Spleen (tissue), 11 donors: ENCODE results near the gene PSPN. TPM values are rescaled to one million over a fixed set of nuclear protein-coding genes. Genes with fewer than 3 reads are reported as not detected.

Experiments
- DNase-seq: peaks from one replicate; pipeline ENCODE4 v3.0.0-alpha.2; 2020
- H3K27ac ChIP-seq, 8 donors: fragments of 200-600 bp; sonication (generic) in 7 of 8; 1 replicate in 4 of 8; 2 replicates in 4 of 8; pipeline versions ENCODE4 v1.5.0 to v1.8.0; 2016 to 2021; ENCODE audit warnings: inconsistent platforms in 4 of 8, mild to moderate bottlenecking in 4 of 8, moderate library complexity in 1 of 8
- H3K27me3 ChIP-seq, 7 donors: fragments of 200-600 bp; sonication (generic) in 6 of 7; replicated peaks in 1 of 7; 1 replicate in 4 of 7; 2 replicates in 3 of 7; pipeline versions ENCODE4 v1.5.0 to v1.8.0; 2016 to 2021; ENCODE audit warnings: inconsistent platforms in 3 of 7, mild to moderate bottlenecking in 1 of 7
- H3K36me3 ChIP-seq, 6 donors: fragments of 200-600 bp; sonication (generic) in 5 of 6; 1 replicate in 4 of 6; 2 replicates in 2 of 6; pipeline versions ENCODE4 v1.5.0 to v1.8.0; 2016 to 2021; ENCODE audit warnings: inconsistent platforms in 2 of 6
- H3K4me1 ChIP-seq, 6 donors: fragments of 200-600 bp; sonication (generic) in 5 of 6; 1 replicate in 3 of 6; 2 replicates in 3 of 6; pipeline versions ENCODE4 v1.5.0 to v1.8.0; 2016 to 2021; ENCODE audit warnings: inconsistent platforms in 3 of 6
- H3K4me3 ChIP-seq, 8 donors: fragments of 200-600 bp; sonication (generic) in 7 of 8; 1 replicate in 4 of 8; 2 replicates in 4 of 8; pipeline versions ENCODE4 v1.5.0 to v1.8.0; 2016 to 2021; ENCODE audit warnings: inconsistent platforms in 4 of 8, mild to moderate bottlenecking in 4 of 8, moderate library complexity in 2 of 8
- H3K9me3 ChIP-seq, 8 donors: fragments of 200-600 bp; sonication (generic) in 7 of 8; 1 replicate in 4 of 8; 2 replicates in 4 of 8; pipeline versions ENCODE4 v1.5.0 to v1.8.0; 2016 to 2021; ENCODE audit warnings: inconsistent platforms in 4 of 8
- POLR2A ChIP-seq, 3 donors: fragments of 450-650 bp; IDR thresholded peaks; one replicate each; pipeline ENCODE4 v1.5.1; 2017; ENCODE audit warnings: antibody characterized with exemption in 3 of 3, mild to moderate bottlenecking in 1 of 3
- POLR2AphosphoS5 ChIP-seq, 3 donors: sonication (generic); formaldehyde crosslinking; IDR thresholded peaks; one replicate each; pipeline ENCODE4 v1.5.1; 2017; ENCODE audit warnings: antibody characterized with exemption in 3 of 3
- WGBS, 5 donors: extraction: QIAGEN DNeasy Blood & Tissue Kit in 3 of 5; methylation state at CpG; one replicate each; pipeline versions ENCODE4 v1.1.5 to v1.1.7; 2013 to 2018; 5-methylcytosine and 5-hydroxymethylcytosine counted together
- intact Hi-C: fragments of 100-400 bp; cut with DNase I; formaldehyde crosslinking; loops from one replicate; pipeline ENCODE4 v1.15.0; 2023; ENCODE audit warnings: low total_unique reads
- polyA plus RNA-seq, 3 donors: library from polyadenylated mRNA; stranded (reverse); fragments of 200-250 nt; gene quantifications; one replicate each; pipeline ENCODE4 v1.2.1, GENCODE V29; 2013
- total RNA-seq, 7 donors: library from RNA; depleted of rRNA in 3 of 7; stranded (reverse); fragments of >200 nt in 3 of 7; fragmentation: NEBNext Ultra II Directional in 4 of 7; extraction: Animal tissue kit (Norgen Biotek cat#: 25700) in 4 of 7; gene quantifications; one replicate each; pipeline versions ENCODE4 v1.1.0 to v1.2.1, GENCODE V29; 2016 to 2021
- TF ChIP-seq, protein P1 (sequence below), 11 experiments: fragments of 200-600 bp in 7 of 11; fragments of 450-650 bp in 4 of 11; sonication (generic) in 4 of 11; IDR thresholded peaks in 8 of 11; conservative IDR thresholded peaks in 3 of 11; 1 replicate in 7 of 11; 2 replicates in 4 of 11; pipeline versions ENCODE4 v1.4.0 to v1.8.0; 2016 to 2021; ENCODE audit warnings: antibody characterized with exemption in 11 of 11, inconsistent platforms in 4 of 11, mild to moderate bottlenecking in 1 of 11
- donor health status: healthy with polysubstance abuse.
- donor health status: DM: no; HTN: no; CAD: no; lungs with moderate emphysema.
- donor health status: DM: no; HTN: no; CAD: no.
- donor health status: Bipolar disorder and iron deficiency.
- donor health status: healthy.
- donor health status: DM: no; HTN: no; CAD: no.
- donor health status: DM: yes; HTN: yes; CAD: no.

Gene PSPN
- total and polyA plus RNA-seq, 10 donors: 0.43 to 2.2 (median 1.5) TPM

DNA sequence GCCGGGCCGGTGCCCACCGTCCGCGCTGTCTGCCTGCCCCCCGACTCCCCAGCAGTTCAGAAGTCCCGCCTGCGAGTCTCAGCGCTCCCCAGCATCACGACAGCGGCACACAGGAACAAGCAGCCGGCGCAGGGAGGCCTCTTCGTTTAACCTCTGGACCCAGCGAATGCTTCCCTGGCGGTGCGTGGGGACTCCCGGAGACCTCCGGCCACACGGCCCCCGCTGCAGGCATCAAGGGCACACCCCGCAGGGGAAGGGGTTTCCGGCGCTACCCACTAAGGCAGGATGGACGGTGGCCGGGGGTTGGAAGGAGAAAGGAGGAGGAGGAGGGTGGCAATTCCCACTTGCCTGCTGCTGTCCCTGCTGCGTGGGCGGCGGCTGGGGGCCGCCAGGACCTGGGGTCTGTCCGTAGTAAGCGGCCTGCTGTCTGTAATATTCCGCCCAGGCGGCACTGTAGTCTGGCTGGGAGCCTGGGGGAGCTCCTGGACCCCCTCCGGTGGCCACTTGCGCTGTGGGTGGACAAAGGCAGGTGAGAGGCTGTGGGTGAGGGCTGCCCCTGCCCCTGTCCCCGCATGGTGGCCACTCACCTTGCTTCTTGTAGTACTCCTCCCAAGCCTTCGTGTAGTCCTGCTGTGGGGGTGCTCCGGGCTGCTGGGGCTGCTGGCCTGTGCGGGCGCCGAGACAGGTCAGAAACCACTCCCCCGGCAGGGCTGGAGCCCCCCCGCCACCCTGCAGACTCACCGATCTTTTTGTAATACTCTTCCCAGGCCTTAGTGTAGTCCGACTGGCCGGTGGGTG is 39.3 kb upstream of the PSPN start:
- 92 to 94% (median 93%) methylated on average over 39 to 47 of the region's 47 CpGs for WGBS, 5 donors
- H3K27ac ChIP-seq: no peak overlapping the region
- TF ChIP-seq POLR2AphosphoS5 (IDR thresholded peaks at IDR 0.05) (peak in 1 of 3 donors; percentile 10), POLR2A (IDR thresholded peaks at IDR 0.05) (no peak)
- H3K4me3 ChIP-seq: no peak overlapping the region
- H3K36me3 ChIP-seq: peaks cover 3 to 74% (median 65%) of the 10 kb centered on the region in 6 donors
- no peaks in the 10 kb centered on the region for H3K27me3 ChIP-seq
- no peak for DNase-seq
- peaks cover 0 to 11% (median 0%) of the 10 kb centered on the region in 6 donors for H3K4me1 ChIP-seq
- intact Hi-C loops: no loop called here
- no peaks in the 10 kb centered on the region for H3K9me3 ChIP-seq

DNA sequence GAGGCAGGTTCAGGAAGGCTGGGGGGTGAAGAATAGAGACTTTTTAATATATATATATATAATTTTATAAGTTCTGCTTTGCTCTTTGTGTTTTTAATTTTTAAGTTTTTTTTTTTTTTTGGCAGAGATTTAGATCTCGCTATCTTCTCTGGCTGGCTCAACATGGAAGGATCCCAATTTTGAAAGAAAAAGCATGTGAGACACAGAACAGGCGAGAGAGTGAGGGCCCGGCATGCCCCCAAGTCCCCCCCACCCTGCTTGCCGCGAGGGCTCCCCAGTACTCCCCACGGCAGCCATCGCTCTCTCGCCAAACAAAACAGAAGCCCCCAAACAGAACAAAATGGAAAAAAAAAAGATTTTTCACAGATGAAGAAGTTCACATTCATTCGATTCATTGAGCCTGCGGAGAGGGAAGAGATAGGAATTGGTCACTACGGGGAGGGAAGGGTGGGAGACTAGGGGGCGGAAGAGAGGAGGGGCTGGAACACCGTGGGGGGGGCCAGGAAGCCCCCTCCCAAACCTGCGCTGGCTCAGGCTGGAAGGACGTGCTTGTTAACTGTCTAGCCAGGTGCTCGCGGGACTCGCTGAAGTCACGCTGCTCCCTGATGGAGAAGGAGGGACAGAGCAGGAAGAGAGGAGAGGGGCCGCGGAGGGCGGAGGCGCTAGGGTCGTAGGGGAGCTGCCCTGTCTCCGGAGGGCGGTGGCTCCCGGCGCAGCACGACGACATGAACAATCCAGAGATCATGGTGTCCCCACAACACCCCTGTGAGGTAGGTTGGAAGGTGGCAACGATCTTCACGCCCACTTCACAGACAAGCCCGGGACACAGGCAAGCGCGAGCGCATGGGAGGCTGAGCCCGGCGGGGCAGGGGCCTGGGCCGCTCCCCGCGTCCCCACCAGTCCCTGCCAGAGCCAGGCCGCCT is 38.2 kb upstream of the PSPN start:
- Histone ChIP-seq H3K4me1 (peaks cover 0 to 5% (median 0%) of the 10 kb centered on the region in 6 donors), H3K27ac (peak overlapping the region in 4 of 8 donors; percentile 18 to 51 (median 50)), H3K27me3 (no peaks in the 10 kb centered on the region), H3K9me3 (no peaks in the 10 kb centered on the region), H3K4me3 (no peak overlapping the region), H3K36me3 (peaks cover 3 to 64% (median 55%) of the 10 kb centered on the region in 6 donors)
- 84 to 91% (median 86%) methylated on average over 41 to 42 of the region's 42 CpGs for WGBS, 5 donors
- no peak for DNase-seq
- TF ChIP-seq POLR2AphosphoS5 (IDR thresholded peaks at IDR 0.05): peak in 2 of 3 donors; percentile 17 to 55
- no peak for TF ChIP-seq POLR2A (IDR thresholded peaks at IDR 0.05)
- intact Hi-C loops: no loop called here

DNA sequence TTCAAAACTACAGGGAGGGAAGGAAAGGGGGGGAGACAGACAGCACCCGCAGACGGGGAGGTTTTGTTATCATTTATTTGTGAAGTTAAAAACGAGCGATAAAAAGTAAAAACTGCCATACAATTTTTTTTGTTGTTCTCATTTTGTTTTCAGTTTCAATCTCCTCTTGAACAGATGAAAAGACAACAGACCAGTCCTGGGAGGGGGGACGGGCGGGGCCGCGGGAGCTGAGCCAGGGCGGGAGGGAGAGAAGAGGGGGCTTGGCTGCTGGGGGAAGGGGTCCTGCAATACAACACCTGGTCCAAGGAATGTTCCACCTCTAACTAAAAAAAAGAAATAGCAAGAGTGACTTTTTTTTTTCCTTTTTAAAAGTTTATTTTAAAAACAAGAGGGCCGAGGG is 37.6 kb upstream of the PSPN start:
- peaks cover 3 to 57% (median 48%) of the 10 kb centered on the region in 6 donors for H3K36me3 ChIP-seq
- H3K4me3 ChIP-seq: no peak overlapping the region
- peaks cover 0 to 5% (median 0%) of the 10 kb centered on the region in 6 donors for H3K4me1 ChIP-seq
- H3K27me3 ChIP-seq: no peaks in the 10 kb centered on the region
- H3K9me3 ChIP-seq: no peaks in the 10 kb centered on the region
- TF ChIP-seq, protein P1, sequence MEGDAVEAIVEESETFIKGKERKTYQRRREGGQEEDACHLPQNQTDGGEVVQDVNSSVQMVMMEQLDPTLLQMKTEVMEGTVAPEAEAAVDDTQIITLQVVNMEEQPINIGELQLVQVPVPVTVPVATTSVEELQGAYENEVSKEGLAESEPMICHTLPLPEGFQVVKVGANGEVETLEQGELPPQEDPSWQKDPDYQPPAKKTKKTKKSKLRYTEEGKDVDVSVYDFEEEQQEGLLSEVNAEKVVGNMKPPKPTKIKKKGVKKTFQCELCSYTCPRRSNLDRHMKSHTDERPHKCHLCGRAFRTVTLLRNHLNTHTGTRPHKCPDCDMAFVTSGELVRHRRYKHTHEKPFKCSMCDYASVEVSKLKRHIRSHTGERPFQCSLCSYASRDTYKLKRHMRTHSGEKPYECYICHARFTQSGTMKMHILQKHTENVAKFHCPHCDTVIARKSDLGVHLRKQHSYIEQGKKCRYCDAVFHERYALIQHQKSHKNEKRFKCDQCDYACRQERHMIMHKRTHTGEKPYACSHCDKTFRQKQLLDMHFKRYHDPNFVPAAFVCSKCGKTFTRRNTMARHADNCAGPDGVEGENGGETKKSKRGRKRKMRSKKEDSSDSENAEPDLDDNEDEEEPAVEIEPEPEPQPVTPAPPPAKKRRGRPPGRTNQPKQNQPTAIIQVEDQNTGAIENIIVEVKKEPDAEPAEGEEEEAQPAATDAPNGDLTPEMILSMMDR (IDR thresholded peaks at IDR 0.05 in 8 of 11, conservative IDR thresholded peaks at IDR 0.05 in 3 of 11): no peak
- TF ChIP-seq POLR2AphosphoS5 (IDR thresholded peaks at IDR 0.05): no peak
- no peak for TF ChIP-seq POLR2A (IDR thresholded peaks at IDR 0.05)
- peak overlapping the region in 4 of 8 donors; percentile 18 to 51 (median 50) for H3K27ac ChIP-seq
- no peak for DNase-seq
- intact Hi-C loops: no loop called here
- 75 to 85% (median 77%) methylated on average over 10 of the region's 10 CpGs for whole genome bisulfite sequencing, 5 donors

DNA sequence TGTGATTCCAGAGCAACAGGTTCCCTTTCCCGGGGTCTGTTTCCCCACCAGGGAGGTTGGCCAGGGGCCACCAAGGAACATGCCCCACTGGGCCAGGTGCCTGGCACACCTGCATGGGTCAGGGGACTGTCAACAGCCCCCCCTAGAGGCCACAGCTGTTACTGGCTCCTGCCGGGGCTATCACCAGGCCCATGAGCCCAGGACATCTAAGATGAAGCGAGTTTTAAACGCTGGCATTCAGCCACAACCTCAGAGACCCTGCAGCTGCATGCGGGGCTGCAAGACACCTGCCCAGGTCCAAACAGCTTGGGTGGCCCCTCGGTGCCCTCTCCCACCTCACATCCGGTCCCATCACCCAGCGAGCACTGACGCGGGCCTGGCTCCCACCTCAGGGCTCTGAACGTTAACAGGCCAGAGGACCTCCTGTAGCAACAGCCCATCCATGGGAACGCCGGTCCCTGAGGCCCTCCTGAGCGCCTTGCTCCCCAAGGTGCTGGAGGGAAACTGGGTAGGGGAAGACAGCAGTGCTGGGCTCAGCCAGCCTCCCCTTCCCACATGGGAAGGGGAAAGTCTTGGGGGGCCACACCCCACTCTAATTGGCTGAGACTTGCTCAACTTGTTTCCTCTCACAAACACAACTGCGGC is 36.8 kb upstream of the PSPN start:
- Histone ChIP-seq H3K27ac (peak overlapping the region in 4 of 8 donors; percentile 1 to 51 (median 50)), H3K9me3 (no peaks in the 10 kb centered on the region), H3K36me3 (peaks cover 3 to 50% (median 41%) of the 10 kb centered on the region in 6 donors), H3K27me3 (no peaks in the 10 kb centered on the region), H3K4me3 (no peak overlapping the region), H3K4me1 (peaks cover 0 to 5% (median 0%) of the 10 kb centered on the region in 6 donors)
- intact Hi-C loops: no loop called here
- DNase-seq: no peak
- TF ChIP-seq, protein P1 (IDR thresholded peaks at IDR 0.05 in 8 of 11, conservative IDR thresholded peaks at IDR 0.05 in 3 of 11): peak in 9 of 11 experiments; percentile 22 to 69 (median 54)
- TF ChIP-seq POLR2AphosphoS5 (IDR thresholded peaks at IDR 0.05) (peak; percentile 8 to 57 (median 28)), POLR2A (IDR thresholded peaks at IDR 0.05) (no peak)
- 67 to 78% (median 70%) methylated on average over 15 of the region's 15 CpGs for WGBS, 5 donors
